HG03280 (cell line): ENCODE measurements around the gene MT3.
"Not testable (repeated sequence)": the region's sequence is repeated elsewhere in the genome, so short reads cannot be mapped to it uniquely, and the experiment has no call there.

Source experiments
- ATAC-seq: cut with Tn5 transposase; IDR thresholded peaks from one replicate; pipeline ENCODE4 v1.9.1; 2021; ENCODE audit warnings: mild to moderate bottlenecking, moderate library complexity; ENCODE audit not compliant: unreplicated experiment

Gene MT3

DNA sequence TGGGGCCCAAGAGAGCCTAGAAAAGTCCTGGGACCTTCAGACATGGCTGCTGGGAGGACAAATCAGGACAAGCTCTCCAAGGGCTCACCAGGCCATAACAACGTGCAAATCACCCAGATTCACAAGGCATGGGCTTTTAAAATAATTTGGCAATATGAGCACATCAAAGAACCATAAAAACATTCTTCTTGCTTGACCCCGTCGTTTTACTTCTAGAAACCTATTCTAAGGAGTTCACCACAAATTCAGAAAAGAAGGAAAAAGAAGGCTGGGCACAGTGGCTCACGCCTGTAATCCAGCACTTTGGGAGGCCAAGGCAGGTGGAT, 12.1 kb upstream of the MT3 start:
- ATAC-seq, result no peak

- no peak for ATAC-seq
These were observed 8.8 kb upstream of the MT3 start for GRCh38 chr16:56580391-56581048.

DNA sequence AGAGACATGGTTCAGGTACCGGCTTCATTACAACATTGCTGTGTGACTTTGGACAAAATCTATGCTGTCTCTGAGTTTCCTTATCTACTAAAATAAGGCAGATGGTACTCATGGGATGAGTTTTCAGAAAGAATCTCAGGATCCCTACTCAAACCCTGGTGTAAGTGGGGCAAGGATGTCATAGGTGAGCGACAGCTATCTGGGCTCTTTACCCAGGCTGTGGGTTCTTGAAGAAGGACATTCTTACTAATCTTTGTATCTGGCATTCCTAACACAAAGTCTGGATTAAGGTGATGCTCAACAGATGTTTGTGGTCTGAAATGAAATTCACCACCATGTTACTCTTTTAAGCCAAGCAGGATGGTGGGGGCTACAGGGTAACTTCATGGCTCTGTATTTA, 6.4 kb upstream of the MT3 start:
- ATAC-seq, result not testable (repeated sequence)

- ATAC-seq, result no peak
These were observed 5.8 kb upstream of the MT3 start for GRCh38 chr16:56583351-56584168.

- ATAC-seq, result no peak
These were observed 5.1 kb upstream of the MT3 start for GRCh38 chr16:56584276-56584675.

DNA sequence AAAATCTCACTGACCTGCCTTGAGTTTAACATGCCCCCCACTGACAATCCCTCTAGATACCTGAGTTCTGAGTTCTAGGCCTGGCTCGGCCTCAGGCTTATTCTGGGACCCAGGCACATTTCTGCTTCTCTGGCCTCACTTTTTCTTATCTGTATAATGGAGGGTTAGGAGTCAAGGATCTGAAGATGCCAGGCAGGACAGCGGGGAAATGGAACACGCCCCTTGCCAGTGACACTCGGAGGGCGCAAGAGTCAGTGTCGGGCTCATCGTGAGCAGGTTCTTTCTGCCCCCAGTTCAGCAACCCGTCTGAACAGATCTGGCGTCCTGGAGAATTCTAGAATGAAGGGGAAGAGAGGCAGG, 567 bp upstream of the MT3 start:
- no peak for ATAC-seq

GRCh38 chr16:56591377-56592060, 2.2 kb downstream of the MT3 start:
- ATAC-seq, result no peak

GRCh38 chr16:56593573-56594291, 4.4 kb downstream of the MT3 start:
- no peak for ATAC-seq

GRCh38 chr16:56594292-56594619, 4.9 kb downstream of the MT3 start:
- no peak for ATAC-seq

GRCh38 chr16:56600398-56600999, 11.2 kb downstream of the MT3 start:
- ATAC-seq, result no peak

DNA sequence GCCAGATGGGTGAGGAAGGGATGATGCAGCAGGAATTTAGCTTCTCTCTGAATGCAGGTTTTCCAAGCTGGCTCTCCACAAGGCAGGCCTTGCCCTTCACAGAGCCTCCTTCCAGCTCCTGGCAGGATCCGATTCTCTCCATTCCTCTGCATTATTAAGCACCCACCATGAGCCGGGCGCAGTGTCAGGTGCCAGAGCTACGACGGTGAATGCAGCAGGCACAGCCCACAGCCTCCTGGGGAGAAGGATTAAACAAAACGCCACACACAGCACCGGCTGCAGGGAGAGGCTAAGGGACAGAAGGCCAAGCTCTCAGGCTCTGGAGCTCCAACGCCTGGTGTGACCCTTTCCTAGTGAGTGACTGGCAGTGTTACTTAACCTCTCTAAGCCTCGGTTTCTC, 12.0 kb downstream of the MT3 start:
- ATAC-seq, result no peak

- ATAC-seq, result no peak
These were observed 14.3 kb downstream of the MT3 start for GRCh38 chr16:56603589-56603988.

DNA sequence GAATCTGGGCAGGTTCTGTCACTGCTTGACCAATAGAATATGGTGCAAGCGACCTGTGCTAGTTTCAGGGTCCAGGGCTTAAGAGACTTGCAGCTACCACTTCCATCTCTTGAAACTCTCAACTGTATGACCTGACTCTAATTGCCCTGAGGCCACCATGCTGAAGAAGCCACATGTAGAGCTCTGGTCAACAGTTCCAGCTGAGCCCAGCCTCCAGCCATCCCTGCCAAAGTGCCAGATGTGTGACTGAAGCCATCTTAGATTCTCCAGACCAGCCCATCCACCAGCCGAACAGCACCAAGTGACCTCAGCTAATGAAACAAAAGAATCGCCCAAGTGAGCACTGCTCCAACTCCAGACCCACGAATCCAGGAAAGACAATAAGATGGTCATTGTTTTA, 15.6 kb downstream of the MT3 start:
- ATAC-seq, result no peak

DNA sequence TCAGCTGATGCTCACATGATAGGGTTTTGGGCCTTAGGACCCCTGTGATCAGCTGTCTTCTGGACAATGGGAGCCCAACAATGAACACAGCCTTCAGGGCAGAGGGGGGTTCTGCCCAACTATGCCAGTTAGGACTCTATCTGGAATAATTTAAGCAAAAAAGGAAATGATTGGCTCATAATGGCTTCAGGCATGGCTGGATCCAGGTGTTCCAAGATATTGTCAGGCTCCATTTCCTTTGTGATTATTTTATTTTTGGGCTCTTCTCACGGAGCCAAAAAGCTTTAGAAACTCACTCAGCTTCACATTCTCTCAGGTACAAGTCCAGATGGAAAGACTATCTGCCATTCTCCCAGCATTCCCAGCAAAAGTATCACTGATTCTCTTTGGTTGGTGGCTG, 16.1 kb downstream of the MT3 start:
- ATAC-seq, result no peak

DNA sequence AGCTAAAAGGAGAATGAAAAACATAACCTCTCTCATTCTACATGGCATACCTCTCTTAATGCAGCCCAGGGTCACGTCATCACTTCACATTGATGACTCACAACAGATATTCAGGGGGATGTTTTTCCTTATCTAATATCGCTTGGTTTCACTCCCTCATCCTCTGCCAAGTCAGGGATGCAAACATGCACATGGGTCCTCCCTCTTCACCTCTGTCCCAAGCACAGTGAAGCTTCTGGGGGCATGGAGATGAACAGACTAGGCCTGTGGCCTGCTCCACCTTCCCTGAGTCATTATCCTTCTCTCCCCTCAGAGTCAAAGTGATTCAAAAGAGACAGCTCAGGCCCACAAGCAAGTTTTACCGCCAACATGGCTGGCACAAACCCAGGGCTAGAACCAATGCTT, 16.7 kb downstream of the MT3 start:
- ATAC-seq, result no peak

DNA sequence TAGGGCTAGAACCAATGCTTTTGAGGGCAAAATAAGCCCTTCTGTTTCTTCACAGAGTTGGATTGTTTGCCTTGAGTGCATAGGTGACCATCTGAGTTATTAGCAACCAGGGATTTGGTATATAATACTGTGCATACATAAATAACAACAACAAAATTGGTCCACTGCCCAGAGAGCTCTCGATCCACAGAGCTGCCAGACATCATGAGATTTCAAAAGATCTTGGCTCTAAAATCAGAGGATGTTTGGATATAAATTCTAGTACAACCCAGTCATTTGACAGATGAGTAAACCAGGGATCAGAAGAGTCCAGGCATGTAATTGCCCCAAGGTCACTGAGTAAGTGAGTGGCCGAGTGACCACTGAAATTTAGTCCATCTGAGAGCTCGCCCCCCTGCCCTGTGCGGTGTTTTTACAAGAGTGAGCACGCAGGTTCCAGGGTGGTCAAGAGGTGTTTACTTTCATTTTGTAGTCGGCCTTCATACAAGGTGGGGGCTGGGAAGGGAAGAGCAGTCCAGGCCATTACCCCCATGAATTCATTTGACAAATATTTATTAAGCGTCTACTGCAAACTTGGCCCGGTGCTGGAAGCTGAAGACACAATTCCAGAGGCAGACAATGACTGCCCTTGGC, 17.3 kb downstream of the MT3 start:
- no peak for ATAC-seq

DNA sequence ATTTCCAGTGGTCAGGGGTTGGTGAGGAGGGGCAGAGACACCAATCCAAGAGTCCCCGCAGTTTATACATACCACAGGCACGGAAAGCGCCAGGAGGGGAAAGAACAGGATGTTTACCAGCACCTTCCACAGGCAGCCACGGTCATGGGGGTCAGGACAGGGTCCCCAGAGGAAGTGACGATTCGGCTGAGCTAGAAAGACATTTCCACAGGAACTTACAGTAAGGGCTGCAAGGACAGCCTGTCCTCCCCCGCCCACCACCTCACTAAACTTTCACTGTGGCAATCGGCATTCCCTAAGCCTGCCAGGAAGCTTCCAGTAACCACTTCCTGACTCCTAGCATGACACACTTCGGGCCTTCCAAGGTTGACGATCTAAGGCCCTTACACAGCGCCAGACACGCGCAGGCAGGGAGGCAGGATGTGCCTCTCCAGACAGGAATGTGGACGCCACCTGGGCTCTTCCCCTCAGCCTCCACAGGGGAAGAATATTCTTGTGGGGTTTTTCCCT, 17.8 kb downstream of the MT3 start:
- no peak for ATAC-seq

GRCh38 chr16:56607675-56608042, 18.3 kb downstream of the MT3 start:
- ATAC-seq, result no peak

- peak; percentile 85 for ATAC-seq
These were observed 18.9 kb downstream of the MT3 start, which contains the start of gene MT2A for GRCh38 chr16:56608043-56608875. MT2A (plus strand) TSS chr16:56608584; CDS start chr16:56608656, 72 bp downstream.
